Right lung (tissue), 5 donors: Measurements from ENCODE around the gene ELMO2. TPM values are rescaled to one million over a fixed set of nuclear protein-coding genes. Genes with fewer than 3 reads are reported as not detected.

Source experiments
- DNase-seq, 2 donors: peaks; one replicate each; pipeline ENCODE4 v3.0.0-alpha.2; 2013
- polyA plus RNA-seq, 5 donors: library from polyadenylated mRNA; unstranded; fragments of 120-200 nt; gene quantifications; one replicate each; pipeline versions ENCODE4 v1.2.1 to v1.2.3, GENCODE V29; 2013; ENCODE audit warnings: inconsistent platforms in 1 of 5, low replicate concordance in 1 of 5; ENCODE audit not compliant: insufficient read length in 5 of 5, insufficient read depth in 1 of 5

Gene ELMO2
- polyA plus RNA-seq, 5 donors = 56.3 to 66.9 (median 63.6) TPM

GRCh38 chr20:46334303-46334904 lies 72.0 kb downstream of the ELMO2 start:
- DNase-seq = no peak

GRCh38 chr20:46333161-46333991 lies 73.0 kb downstream of the ELMO2 start:
- no peak for DNase-seq

- no peak for DNase-seq
Observed at GRCh38 chr20:46332373-46333160, 73.8 kb downstream of the ELMO2 start.

DNA sequence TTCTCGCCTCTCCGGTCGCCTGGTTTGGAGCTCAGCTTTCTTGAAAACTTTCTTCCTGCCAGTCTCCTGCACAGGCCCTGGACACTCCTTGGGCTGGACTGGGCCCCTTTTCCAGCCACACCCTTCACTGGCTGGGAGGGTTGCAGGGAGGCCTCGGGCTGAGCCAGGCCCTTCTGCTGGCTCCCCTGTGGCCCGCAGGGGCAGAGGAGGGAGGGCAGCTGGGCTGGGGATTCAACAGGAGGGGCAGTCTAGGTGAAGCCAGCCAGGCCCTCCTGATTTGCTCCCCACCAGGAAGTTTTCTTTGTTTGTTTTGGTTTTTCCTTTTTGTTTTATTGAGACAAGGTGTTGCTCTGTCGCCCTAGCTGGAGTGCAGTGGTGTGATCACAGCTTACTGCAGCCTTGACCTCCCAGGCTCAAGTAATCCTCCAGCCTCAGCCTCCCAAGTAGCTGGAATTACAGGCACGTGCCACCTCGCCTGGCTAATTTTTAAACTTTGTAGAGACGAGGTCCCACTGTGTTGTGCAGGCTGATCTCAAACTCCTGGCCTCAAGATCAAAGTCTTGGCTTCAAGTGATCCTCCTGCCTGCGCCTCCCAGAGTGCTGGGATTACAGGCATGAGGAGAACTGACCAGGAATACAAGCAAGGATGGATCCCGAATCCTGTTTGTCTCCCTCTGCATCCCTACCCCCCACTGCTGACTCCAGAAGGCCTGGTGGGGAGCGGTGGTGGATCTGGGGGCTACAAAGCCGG lies 74.6 kb downstream of the ELMO2 start:
- no peak for DNase-seq

- DNase-seq = no peak
Observed at GRCh38 chr20:46330831-46331371, 75.5 kb downstream of the ELMO2 start.

- DNase-seq = no peak
Observed at GRCh38 chr20:46330072-46330763, 76.2 kb downstream of the ELMO2 start.

- no peak for DNase-seq
Observed at GRCh38 chr20:46328200-46328882, 78.1 kb downstream of the ELMO2 start.

GRCh38 chr20:46327557-46327956 lies 78.9 kb downstream of the ELMO2 start:
- DNase-seq = no peak

GRCh38 chr20:46325789-46326188 lies 80.6 kb downstream of the ELMO2 start:
- no peak for DNase-seq

DNA sequence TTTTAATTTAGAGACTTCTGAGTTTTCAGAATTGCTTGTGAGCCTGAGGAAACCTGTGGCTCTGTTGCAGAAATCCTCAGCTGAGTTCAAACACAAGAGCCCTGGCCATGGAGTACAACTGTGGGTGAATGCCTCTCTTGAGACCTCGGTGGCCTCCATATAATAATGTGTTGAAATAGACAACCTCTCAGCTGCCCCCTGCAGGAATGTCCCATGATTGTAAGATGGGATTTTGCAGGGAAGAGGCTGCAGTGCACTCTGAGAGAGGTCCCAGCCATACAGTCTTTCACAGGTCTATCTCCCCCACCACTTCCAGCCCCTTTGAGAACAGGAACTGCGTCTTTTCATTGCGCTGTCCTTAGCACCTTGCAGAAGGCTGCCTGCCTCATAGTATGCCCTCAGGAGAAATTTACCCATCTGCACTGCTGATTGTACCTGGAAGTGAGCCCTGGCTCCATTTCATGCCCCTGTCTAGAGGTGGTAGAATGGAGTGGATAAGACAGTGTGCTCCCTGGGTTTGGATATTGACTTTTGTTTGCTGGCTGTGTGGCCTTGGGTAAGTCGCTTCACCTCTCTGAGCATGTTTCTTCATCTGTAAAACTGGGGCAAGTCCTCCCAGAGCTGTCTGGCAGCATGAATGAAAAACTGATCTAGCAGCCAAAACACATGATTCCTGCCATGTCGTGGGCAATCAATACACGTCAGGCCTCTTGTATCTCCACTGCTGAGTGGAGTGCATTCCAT lies 81.3 kb downstream of the ELMO2 start:
- no peak for DNase-seq

- DNase-seq = no peak
Observed at GRCh38 chr20:46324379-46324778, 82.0 kb downstream of the ELMO2 start.

DNA sequence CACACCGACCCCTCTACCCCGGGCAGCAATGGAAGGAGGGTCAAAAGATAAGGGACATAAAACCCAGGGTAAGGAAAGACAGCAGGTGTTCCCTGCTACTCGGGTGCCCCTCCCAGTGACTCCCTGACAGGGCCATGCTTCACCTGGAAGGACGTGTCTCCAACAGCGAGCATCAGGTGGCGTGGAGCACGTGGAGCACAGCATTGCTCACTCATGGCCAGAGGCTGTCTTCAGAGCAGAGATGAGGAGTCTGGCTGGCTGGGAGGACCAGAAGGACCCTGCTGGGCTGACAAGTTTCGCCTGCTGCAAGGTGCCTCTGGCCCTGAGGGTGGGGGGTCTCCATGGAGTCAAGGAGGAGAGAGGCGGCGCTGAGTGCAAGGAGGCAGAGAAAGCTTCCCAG lies 82.9 kb downstream of the ELMO2 start:
- no peak for DNase-seq

DNA sequence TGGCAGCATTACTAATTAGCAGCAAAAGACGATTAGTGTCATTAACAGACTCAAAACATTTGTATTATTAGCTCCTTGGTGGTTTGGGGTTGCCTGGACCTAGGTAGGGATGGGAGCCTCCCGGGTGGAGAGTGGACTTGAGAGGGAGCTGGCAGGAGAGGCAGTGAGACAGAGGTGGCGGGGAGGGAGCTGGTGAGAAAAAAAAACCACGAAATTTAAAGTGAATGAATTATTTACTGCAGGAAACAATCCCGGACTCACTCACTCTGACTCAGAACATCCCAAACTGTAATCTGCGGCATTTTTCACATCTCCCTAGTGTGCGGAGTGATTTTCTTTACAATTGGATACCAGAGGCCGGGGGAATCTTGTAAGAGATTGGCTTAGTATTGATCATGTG lies 83.8 kb downstream of the ELMO2 start:
- no peak for DNase-seq

- no peak for DNase-seq
Observed at GRCh38 chr20:46317685-46318177, 88.7 kb downstream of the ELMO2 start.

- DNase-seq = no peak
Observed at GRCh38 chr20:46316984-46317684, 89.3 kb downstream of the ELMO2 start.
